Bone marrow (tissue), 2 donors: Measurements from ENCODE around the gene ADAMTS4.
A peak's percentile ranks its signal among the peaks of the same experiment; 100 is the strongest.

ENCODE experiments used
- DNase-seq, 2 donors: peaks; one replicate each; lab custom pipeline; 2025; lab: John Stamatoyannopoulos, UW

The ADAMTS4 gene

DNA sequence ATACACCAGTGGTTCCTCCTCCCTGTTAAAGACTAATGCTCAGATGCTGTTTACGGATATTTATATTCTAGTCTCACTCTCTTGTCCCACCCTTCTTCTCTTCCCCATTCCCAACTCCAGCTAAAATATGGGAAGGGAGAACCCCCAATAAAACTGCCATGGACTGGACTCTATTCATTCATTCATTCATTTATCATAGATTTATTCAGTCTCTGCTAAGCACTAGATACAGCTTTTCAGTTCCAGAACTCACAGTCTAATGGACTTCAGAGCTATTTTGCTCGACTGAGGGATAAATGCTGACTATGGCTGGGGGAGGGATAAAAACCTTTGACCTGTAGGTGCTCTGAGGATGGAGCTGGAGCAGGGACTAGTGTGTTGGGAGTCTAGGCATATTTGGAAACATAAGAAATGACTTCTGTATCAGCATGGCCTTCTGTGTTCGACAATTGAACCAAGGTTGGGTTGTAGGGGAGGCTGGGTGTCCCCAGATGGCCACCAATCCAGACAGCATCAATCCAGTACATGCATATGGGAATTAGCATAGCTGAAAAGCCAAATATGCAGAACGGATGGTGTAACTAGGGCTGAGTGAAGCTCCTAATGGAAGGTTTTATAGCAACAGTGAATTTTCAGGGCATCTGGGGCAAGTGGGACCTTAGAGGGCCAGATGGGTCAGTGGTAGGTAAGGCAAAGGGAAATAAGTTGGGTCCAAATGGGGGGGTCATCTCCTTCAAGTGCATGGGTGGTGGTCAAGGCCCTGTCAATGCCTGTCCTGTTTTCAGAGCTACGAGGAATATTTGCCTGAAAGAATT, 20.4 kb upstream of the ADAMTS4 start:
- no peak for DNase-seq

DNA sequence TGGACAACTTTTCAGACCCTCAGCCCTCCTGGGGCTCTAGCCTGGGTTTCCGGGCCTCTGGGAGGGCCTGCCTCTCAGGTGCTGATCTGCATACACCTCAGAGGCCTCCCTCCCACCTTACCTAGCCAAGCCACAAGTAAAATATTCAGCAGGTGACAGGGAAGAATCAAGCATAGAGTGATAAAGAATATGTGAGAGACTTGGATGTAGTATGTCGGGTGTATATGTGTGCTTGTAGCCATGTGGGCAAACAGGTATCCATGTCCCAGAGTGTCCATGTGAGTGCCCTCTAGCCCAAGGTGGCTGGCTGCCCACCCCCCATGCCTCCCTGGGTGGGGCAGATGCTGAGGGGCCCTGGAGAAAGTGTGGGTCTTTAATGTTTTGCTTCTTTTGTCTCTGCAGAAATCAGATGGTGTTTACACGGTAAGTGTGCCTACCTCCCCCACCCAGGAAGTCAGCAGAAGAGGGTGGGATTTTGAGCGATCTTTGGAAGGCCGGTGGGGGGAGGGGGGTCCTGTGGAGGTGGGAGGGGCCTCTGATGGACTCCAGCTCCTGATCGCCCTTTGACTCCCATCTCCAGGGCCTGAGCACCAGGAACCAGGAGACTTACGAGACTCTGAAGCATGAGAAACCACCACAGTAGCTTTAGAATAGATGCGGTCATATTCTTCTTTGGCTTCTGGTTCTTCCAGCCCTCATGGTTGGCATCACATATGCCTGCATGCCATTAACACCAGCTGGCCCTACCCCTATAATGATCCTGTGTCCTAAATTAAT, 19.6 kb upstream of the ADAMTS4 start:
- no peak for DNase-seq

- no peak for DNase-seq
Observed at GRCh38 chr1:161217831-161218230, 19.0 kb upstream of the ADAMTS4 start.

DNA sequence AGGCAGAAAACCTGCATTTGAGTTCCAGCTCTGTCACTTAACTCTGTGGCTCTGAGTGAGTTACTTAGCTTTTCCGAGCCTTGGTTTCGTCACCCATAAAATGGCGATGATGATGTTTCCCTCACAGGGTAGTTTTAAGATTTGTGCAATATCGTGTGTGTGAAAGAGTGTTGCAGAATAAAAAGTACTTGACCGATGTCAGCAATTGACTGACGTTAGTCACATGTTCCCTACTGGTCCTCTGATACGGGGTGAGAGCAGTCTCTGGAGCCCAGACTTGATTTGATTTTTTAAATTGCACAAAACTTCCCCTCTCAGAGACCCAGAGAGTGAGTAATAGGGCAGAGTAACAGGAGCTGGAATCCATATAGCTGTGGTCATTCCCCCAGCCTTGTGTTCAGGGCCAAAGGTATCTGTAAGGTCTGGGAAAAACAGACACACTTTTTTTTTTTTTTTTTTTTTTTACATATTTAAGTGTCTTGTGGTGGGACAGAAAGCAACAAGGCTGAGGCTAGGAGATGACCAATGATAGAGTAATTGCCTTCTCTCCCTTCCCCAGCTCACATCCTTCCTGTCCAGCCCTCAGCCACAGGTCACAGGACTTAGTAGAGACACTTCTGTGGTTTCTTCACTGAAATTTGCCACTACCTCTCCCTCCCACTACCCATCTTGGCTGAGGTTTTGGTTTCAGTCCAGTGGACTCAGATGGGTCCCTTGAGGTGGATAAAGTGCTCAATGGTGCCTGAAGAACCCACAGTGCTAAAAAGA, 18.3 kb upstream of the ADAMTS4 start:
- DNase-seq = peak in 1 of 2 donors; percentile 41

DNA sequence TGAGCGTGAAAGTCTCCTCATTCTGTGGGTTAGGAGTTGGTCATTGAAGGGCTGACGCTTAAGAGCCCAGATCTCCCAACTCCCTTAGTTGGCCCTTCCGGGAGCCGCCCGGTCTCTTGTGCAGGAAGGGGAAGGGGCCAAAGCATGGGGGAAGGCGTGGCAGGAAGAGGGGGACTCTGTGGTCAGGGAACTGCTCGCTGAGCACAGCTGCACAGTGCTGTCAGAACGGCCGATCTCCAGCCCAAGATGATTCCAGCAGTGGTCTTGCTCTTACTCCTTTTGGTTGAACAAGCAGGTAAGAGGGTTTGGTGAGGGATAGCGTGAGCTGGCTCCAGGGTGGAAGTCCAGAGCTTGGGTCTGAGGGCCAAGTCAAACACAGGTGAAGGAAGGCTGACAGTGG, 16.2 kb upstream of the ADAMTS4 start, which contains the start of gene FCER1G:
Gene FCER1G, plus strand, starts transcription at position 220 of the 400 bp plus-strand sequence. Its CDS starts 27 bp downstream, at position 247.
- DNase-seq = peak in 1 of 2 donors; percentile 42

DNA sequence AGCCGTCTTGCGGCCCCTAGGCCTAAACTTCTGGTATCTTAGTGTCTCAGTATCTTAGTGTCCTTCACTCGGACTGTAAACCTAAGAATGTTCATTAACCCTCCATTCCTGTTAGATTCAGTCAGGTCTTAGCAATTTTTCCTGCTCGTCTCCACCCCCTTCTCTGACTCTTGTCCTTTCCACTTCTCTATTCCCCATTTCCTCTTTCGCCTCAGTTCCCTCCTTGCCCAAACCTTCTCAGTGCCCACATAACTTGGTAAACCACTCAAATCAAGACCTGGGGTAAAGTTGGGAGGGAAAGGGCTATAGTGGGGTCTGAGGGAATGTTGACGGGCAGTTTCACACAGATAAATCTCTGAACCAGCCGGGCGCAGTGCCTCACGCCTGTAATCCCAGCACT, 15.5 kb upstream of the ADAMTS4 start:
- DNase-seq = no peak

DNA sequence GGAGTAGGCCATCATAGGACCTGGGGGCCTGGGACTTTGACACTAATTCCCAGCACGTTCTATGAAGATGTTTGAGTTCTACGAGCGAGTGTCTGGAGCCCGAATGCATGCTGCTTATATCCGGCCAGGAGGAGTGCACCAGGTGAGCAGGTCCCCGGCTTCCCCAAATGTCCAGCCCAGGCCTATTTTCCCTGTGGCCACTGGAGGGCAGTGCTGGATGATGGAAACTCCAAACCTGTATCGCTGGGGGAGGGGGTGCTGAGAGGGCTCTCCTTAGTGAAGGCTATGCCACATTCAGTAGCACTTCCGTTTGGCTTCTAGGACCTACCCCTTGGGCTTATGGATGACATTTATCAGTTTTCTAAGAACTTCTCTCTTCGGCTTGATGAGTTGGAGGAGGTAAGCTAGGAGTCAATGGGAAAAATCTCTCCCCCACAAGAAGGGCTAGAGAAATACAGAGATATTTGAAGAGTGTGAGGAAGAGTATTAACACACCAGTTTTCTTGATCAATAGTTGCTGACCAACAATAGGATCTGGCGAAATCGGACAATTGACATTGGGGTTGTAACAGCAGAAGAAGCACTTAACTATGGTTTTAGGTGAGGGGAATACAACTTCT, 11.0 kb upstream of the ADAMTS4 start:
- peak; percentile 44 to 54 for DNase-seq

DNA sequence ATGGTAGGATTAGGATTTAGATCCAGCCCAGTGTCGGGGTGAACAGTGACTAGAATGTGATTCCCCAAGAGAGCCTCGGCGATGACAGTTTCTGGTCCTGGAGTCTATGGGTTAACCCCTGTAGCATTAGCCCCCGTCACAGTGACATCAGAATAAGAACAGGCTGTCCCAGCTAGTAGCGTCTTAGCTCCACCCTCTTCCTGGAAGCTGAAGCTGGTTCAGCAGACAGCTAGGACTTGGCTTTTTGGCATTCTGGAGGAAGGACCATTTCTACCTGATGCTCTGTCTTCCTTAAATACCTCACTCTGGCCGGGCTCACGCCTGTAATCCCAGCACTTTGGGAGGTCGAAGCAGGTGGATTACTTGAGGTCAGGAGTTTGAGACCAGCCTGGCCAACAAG, 8.3 kb upstream of the ADAMTS4 start:
- no peak for DNase-seq

DNA sequence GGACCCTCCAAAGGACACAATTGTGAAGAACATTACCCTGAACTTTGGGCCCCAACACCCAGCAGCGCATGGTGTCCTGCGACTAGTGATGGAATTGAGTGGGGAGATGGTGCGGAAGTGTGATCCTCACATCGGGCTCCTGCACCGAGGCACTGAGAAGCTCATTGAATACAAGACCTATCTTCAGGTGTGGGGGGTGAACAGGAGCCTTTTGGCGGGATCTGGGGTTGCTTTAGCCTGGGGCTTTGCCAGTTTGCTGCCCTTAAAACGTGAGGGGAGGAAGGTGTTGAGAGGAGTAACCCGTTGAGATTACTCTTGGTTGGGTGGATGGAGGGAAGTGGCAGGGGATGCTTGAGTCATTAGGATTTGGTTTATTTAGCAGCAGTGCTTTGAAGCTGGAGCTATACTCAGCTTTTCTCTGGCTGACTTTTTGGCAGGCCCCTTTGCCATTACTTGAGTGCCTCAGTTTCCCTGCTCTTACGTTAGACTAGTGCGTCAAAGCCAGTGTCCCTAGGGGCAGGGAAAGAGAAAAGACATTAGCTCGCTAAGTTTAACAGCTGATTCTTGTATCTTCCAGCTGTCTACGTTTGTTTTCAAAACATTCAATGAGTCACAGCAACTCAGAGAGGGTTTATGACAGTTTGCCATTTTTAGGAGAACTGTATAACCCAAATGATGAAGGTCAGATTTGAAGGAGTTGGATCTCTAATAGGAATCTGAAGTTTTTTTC, 7.7 kb upstream of the ADAMTS4 start:
- no peak for DNase-seq

DNA sequence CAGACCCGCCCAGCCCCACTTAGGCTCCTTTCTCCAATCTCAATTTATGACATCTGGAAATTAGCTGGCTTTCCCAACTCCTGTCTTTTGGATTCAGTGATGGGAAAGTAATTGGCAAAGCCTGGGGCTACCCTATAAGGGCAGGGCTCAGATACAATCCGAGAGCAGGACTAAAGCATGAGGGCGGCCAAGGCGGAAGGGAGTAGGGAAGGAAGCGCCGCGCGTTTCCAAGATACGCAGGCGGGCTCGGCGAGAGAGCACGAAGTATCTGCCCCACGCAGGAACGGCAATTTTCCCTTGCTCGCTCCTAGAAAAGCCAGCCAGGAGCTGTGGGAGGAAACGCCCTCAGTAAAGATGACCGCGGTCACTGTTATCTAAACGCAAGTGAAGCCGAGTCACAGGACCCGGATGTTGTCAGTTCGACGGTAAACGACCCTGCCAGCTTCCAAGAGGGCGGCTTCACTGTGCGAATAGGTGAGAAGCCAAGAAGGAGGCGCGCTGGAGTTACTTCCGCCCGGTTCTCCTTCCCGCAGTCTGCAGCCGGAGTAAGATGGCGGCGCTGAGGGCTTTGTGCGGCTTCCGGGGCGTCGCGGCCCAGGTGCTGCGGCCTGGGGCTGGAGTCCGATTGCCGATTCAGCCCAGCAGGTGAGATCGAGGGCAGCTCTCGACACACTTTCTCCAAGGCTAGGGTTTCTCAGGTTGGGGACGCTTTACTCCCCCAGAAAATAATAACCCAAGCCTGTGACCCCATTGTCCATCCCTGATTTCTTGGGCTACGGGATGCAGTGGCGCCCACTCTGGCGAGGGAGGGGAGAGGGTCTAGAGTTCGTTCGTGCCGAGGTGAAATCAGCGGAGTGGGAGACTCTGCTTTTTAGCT, 3.2 kb upstream of the ADAMTS4 start, which contains the start of gene NDUFS2:
Gene NDUFS2, plus strand, starts transcription at position 532 of the 877 bp plus-strand sequence. Its CDS starts 19 bp downstream, at position 551.
- DNase-seq = peak; percentile 77 to 94

GRCh38 chr1:161200992-161201835, 2.4 kb upstream of the ADAMTS4 start:
- DNase-seq = peak in 1 of 2 donors; percentile 43

GRCh38 chr1:161200421-161200991, 1.7 kb upstream of the ADAMTS4 start:
- no peak for DNase-seq

DNA sequence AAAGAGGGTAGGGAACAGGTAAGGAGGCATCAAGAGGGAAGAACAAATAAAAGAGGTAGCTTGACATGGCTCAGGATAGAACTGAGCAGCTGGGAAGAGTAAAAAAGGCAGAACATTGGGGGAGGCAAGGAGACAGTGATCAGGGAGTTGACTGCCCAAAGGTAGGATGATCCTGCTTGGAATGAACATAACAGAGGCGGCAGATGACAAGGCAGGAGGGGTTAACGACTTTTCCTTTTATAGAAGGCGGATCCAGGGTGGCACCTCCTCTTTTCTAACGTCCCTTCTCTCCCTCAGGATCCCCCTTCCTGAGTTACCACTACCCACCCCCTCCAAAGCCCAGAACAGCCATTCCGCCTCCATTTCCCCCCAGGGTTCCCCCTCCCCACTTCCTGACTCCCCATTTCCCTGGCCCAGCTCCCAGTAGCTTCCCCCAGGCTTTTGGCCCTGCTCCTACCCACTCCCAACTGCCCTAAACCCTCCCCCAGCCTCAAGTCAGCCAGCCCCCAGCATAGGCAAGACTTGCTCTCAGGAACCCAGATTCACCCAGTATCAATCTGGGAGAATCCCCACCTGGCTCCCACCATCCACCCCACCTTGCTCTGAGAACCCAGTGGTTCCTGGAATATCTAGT, 769 bp upstream of the ADAMTS4 start:
- DNase-seq = no peak

GRCh38 chr1:161198194-161198896, 509 bp downstream of the ADAMTS4 start:
- DNase-seq = no peak

DNA sequence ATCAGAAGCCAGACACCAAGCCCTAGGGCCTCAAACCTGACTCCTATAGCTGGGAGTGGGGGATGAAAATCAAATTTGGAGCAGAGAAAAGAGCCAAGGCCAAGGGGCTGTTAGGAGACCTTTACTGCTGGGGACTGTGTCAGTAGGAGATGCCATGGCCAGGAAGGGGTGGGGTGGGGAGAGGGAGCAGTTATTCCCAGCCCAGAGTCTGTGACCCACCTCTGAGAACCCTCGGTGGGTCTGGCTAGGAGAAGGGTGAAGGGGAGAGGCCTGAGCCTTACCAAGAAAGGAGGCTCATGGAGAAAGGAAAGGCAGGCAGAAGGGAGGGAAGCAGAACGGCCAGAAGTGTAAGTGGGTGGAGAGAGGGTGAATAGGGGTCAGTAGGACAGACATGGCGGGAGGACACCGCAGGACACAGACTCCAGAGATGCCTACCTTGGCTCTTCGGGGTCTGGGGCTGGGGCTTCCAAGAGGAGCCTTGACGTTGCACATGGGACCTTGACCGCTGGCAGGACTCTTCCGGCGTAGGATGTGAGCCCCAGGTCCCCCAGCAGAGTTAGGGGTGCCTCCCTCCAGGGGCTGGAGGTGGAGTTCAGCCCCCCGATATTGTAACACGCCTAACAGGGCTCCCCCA, 1.2 kb downstream of the ADAMTS4 start:
- DNase-seq = no peak

DNA sequence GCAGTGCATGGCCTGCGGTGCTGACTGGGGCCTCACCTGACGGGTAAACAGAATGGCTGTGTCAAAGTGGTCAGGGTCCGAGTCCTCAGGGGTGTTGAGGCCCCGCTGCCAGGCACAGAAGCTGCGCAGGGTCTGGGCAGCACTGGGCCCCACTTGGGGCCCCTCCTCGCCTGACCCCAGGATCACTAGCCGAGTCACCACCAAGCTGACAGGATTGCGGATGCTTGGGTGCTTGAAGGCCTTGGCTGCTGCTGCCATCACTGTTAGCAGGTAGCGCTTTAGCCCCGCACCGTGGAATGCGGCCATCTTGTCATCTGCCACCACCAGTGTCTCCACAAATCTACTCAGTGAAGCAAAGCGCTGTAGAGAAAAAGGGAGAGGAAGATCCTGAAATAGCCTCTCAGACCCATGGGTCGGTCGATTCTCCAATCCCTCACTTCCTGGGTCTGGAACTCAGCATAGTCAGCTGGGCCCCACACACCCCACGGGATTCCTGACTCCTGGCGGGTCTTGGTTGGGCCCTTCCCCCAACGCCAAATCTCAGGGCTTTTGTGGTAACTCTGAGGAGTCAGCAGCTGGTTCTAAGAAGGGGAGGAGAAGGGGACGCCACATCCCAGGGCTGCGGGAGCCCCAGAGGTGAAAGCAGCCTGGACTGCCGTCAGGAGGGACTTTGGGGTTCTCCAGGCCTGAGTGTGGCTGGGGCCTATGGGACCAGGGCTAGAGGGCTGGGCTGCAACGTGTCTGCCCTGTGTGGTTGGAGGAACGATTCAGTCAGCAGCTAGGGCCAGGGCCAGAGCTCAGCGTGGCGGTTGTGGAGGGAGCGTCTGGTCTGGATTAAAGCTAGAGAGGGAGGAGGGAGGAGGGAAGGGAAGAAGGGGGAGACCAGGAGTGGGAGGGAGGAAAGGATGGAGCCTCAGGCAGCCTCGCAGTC, 2.1 kb downstream of the ADAMTS4 start:
- no peak for DNase-seq
